Heart left ventricle (tissue), 13 donors: Measurements from ENCODE around the gene FSTL3.
A peak's percentile ranks its signal among the peaks of the same experiment; 100 is the strongest.

Source experiments
- POLR2A ChIP-seq, 2 donors: fragments of 450-650 bp; IDR thresholded peaks; one replicate each; pipeline ENCODE4 v1.6.1; 2017; ENCODE audit warnings: antibody characterized with exemption in 2 of 2, mild to moderate bottlenecking in 2 of 2, moderate library complexity in 2 of 2
- TF ChIP-seq, protein P1 (sequence below), 12 donors: fragments of 200-600 bp; sonication (generic) in 4 of 12; IDR thresholded peaks; one replicate each; pipeline versions ENCODE4 v1.5.0 to v1.8.0; 2018 to 2022; ENCODE audit warnings: antibody characterized with exemption in 12 of 12, mild to moderate bottlenecking in 5 of 12
- donor health status: ischemic (EF 13 %, LVEDD 7.1; RV severe dilation, severe dysfunction).
- donor health status: DM: no; HTN: yes; CAD: no.
- donor health status: DM: no; HTN: no; CAD: no.
- donor health status: ischemic (EF 25% LVEDD 6.9; RV normal size, moderate dysfunction).
- donor health status: ischemic (EF 25% LVEDD 5.7; RV mildly dilated, moderate dysfunction).
- donor health status: ischemic (EF 35%, LVEDD 5.7; RV mildly dilated, moderate dysfunction).
- donor health status: nonischemic (EF 11% LVEDD 7.7; RV severe dilation, severe dysfunction).
- donor health status: DM: yes; HTN: yes; CAD: no.
- donor health status: PGD.
- donor health status: ischemic (EF 29% LVEDD 5.4; RV normal size, mild dysfunction).
- donor health status: nonischemic (EF 23%, LVEDD 6.1; RV moderate dilation, normal function).

DNA sequence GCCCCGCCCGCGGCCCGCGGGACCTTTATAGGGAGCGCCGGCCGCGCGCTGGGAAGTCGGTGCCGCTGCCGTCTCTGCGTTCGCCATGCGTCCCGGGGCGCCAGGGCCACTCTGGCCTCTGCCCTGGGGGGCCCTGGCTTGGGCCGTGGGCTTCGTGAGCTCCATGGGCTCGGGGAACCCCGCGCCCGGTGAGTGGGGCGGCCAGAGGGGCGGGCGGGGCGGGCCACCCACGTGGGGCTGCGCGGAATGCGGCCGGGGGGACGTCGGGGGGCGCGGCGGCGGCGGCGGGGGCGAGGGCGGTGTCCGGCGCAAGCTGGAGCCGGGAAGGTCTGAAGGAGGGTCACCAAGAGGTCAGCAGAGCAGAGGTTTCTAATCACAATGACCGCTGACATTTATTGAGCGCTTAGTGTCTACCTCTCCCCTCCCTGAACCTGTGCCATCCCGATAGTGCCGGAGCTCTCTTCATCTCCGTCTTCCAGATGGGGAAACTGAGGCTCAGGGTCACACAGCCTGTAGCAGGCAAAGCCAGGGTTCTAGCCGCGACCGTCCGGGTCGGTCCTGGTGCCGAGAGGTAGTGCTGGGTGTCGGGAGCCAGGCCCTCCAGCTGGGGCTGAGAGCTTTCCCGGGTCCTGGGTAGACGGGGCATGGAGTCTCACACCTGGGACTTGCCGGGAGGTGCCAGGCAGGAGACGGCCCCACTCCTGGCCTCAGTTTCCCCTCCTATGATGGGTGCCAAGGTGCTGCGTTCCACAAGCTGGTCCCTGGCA, at the start of gene FSTL3:
- TF ChIP-seq, protein P1, sequence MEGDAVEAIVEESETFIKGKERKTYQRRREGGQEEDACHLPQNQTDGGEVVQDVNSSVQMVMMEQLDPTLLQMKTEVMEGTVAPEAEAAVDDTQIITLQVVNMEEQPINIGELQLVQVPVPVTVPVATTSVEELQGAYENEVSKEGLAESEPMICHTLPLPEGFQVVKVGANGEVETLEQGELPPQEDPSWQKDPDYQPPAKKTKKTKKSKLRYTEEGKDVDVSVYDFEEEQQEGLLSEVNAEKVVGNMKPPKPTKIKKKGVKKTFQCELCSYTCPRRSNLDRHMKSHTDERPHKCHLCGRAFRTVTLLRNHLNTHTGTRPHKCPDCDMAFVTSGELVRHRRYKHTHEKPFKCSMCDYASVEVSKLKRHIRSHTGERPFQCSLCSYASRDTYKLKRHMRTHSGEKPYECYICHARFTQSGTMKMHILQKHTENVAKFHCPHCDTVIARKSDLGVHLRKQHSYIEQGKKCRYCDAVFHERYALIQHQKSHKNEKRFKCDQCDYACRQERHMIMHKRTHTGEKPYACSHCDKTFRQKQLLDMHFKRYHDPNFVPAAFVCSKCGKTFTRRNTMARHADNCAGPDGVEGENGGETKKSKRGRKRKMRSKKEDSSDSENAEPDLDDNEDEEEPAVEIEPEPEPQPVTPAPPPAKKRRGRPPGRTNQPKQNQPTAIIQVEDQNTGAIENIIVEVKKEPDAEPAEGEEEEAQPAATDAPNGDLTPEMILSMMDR (IDR thresholded peaks at IDR 0.05), result no peak
- peak in 1 of 2 donors; percentile 77 for TF ChIP-seq POLR2A (IDR thresholded peaks at IDR 0.05)
